HepG2 (cell line): ENCODE data around the gene NEMP2. TPM values are rescaled to one million over a fixed set of nuclear protein-coding genes. Genes with fewer than 3 reads are reported as not detected.

Source experiments
- ARNT2 ChIP-seq: sonication (generic); formaldehyde crosslinking; IDR thresholded peaks from 2 replicates; pipeline ENCODE4 v1.8.0; 2022; ENCODE audit warnings: mild to moderate bottlenecking, low read depth, missing genetic modification reagents, moderate library complexity
- ASH2L ChIP-seq: fragments of 300-600, 200-600 bp; sonication (generic); IDR thresholded peaks from 2 replicates; pipeline ENCODE4 v1.7.0; 2017; ENCODE audit warnings: low read depth, mild to moderate bottlenecking, moderate library complexity, mixed read lengths, low read length; ENCODE audit not compliant: insufficient read length
- E2F5 ChIP-seq: sonication (generic); formaldehyde crosslinking; conservative IDR thresholded peaks from 2 replicates; pipeline ENCODE4 v1.4.0; 2020; ENCODE audit warnings: missing genetic modification reagents
- EZH2 ChIP-seq: conservative IDR thresholded peaks from 2 replicates; pipeline ENCODE4 v1.6.1; 2012; ENCODE audit warnings: mild to moderate bottlenecking, low read depth, low read length, moderate library complexity
- JDP2 ChIP-seq: sonication (generic); formaldehyde crosslinking; IDR thresholded peaks from 2 replicates; pipeline ENCODE4 v1.8.1; 2022; ENCODE audit warnings: missing genetic modification reagents, borderline replicate concordance
- KAT2B ChIP-seq: fragments of 150-350 bp; IDR thresholded peaks from 2 replicates; pipeline ENCODE4 v1.6.1; 2014; ENCODE audit warnings: low read depth, low read length, borderline replicate concordance
- MLXIP ChIP-seq: sonication (generic); formaldehyde crosslinking; IDR thresholded peaks from 2 replicates; pipeline ENCODE4 v1.9.0; 2021; ENCODE audit warnings: missing genetic modification reagents, borderline replicate concordance
- MYPOP ChIP-seq: sonication (generic); formaldehyde crosslinking; IDR thresholded peaks from 2 replicates; pipeline ENCODE4 v1.8.1; 2023; ENCODE audit warnings: mild to moderate bottlenecking, moderate library complexity, missing genetic modification reagents
- ONECUT2 ChIP-seq: sonication (generic); formaldehyde crosslinking; IDR thresholded peaks from 2 replicates; pipeline ENCODE4 v1.4.0; 2020; ENCODE audit warnings: missing genetic modification reagents
- RFX3 ChIP-seq: IDR thresholded peaks from 2 replicates; pipeline ENCODE4 v1.6.1; 2016; ENCODE audit warnings: missing biosample characterization, missing genetic modification reagents
- STAT5B ChIP-seq: sonication (generic); formaldehyde crosslinking; IDR thresholded peaks from 2 replicates; pipeline ENCODE4 v1.4.0; 2020; ENCODE audit warnings: missing genetic modification reagents
- ZEB1 ChIP-seq: IDR thresholded peaks from 2 replicates; pipeline ENCODE4 v1.6.1; 2012; ENCODE audit warnings: mild to moderate bottlenecking, low read depth, inconsistent platforms; ENCODE audit not compliant: insufficient replicate concordance
- ZNF292 ChIP-seq: sonication (generic); formaldehyde crosslinking; IDR thresholded peaks from 2 replicates; pipeline ENCODE4 v1.8.1; 2022; ENCODE audit warnings: mild to moderate bottlenecking, low read depth, missing genetic modification reagents, borderline replicate concordance
- ZNF331 ChIP-seq: sonication (generic); formaldehyde crosslinking; IDR thresholded peaks from 2 replicates; pipeline ENCODE4 v1.4.0; 2020; ENCODE audit warnings: missing genetic modification reagents
- ZNF446 ChIP-seq: sonication (generic); formaldehyde crosslinking; IDR thresholded peaks from 2 replicates; pipeline ENCODE4 v1.5.0; 2020; ENCODE audit warnings: mild to moderate bottlenecking, missing genetic modification reagents
- ZNF570 ChIP-seq: sonication (generic); formaldehyde crosslinking; IDR thresholded peaks from 2 replicates; pipeline ENCODE4 v1.4.0; 2020; ENCODE audit warnings: mild to moderate bottlenecking, missing genetic modification reagents, borderline replicate concordance
- ZNF580 ChIP-seq: IDR thresholded peaks from 2 replicates; pipeline ENCODE4 v1.6.1; 2016; ENCODE audit warnings: low read depth, borderline replicate concordance
- ZNF609 ChIP-seq: sonication (generic); formaldehyde crosslinking; IDR thresholded peaks from 2 replicates; pipeline ENCODE4 v1.4.0; 2020; ENCODE audit warnings: mild to moderate bottlenecking, missing genetic modification reagents, borderline replicate concordance
- polyA plus RNA-seq, 8 experiments: library from polyadenylated mRNA; depleted of rRNA in 3 of 8; stranded (reverse) in 7 of 8; unstranded in 1 of 8; fragments of >200 nt; fragmentation: Illumina TruSeq in 4 of 8; extraction: Trizol in 4 of 8; gene quantifications; 2 replicates each; pipeline versions ENCODE4 v1.2.1 to v1.2.3, GENCODE V29; 2011 to 2016; ENCODE audit warnings: low read depth in 4 of 8, missing spikeins in 1 of 8, mixed read lengths in 1 of 8; ENCODE audit not compliant: insufficient read depth in 1 of 8
- total RNA-seq, 5 experiments: library from RNA; depleted of rRNA; stranded (reverse); fragments of >200 nt; fragmentation: Illumina TruSeq; extraction: Trizol; gene quantifications; 2 replicates each; pipeline ENCODE4 v1.2.3, GENCODE V29; 2016; ENCODE audit warnings: low read depth in 1 of 5

NEMP2 gene
- total and polyA plus RNA-seq, 2 of the 13 experiments (the other 11 are each of a cell fraction or from before 2014, with no cell fraction given), result 2.4 to 9.8 TPM

GRCh38 chr2:190534310-190535120, at the start of gene NEMP2 (continued):
- peak; percentile 84; the same call in 1 of the 2 replicates for TF ChIP-seq ZNF580 (CRISPR knock-in tag)
- peak; percentile 83; the same call in 1 of the 2 replicates for TF ChIP-seq MYPOP (CRISPR knock-in tag)
- peak; percentile 58; the same call in 1 of the 2 replicates for TF ChIP-seq MLXIP (CRISPR knock-in tag)
- TF ChIP-seq JDP2 (CRISPR knock-in tag), result peak; percentile 81; the same call in 1 of the 2 replicates
- TF ChIP-seq ONECUT2, result no peak
- TF ChIP-seq EZH2, result no peak
- TF ChIP-seq ARNT2 (CRISPR knock-in tag), result peak; percentile 98
- TF ChIP-seq ZNF570 (CRISPR knock-in tag), result peak; percentile 93
- TF ChIP-seq RFX3 (CRISPR knock-in tag), result 0 out of 2 replicates have a peak, but pooled peaks have one; percentile 17
- peak; percentile 88 for TF ChIP-seq ZNF331 (CRISPR knock-in tag)
- TF ChIP-seq KAT2B, result no peak
- TF ChIP-seq E2F5 (CRISPR knock-in tag), result peak; percentile 93
- peak; percentile 93 for TF ChIP-seq ASH2L
- no peak for TF ChIP-seq ZNF292 (CRISPR knock-in tag)
- TF ChIP-seq ZNF609, result peak; percentile 75; the same call in 1 of the 2 replicates
- TF ChIP-seq ZNF446 (CRISPR knock-in tag), result peak; percentile 95
- TF ChIP-seq ZEB1, result no peak
- peak; percentile 79; the same call in 1 of the 2 replicates for TF ChIP-seq STAT5B (CRISPR knock-in tag)
